HepG2 (cell line): ENCODE results near the gene ARPC1A. TPM values are rescaled to one million over a fixed set of nuclear protein-coding genes. Genes with fewer than 3 reads are reported as not detected.

Experiments
- DNMT1 ChIP-seq: sonication (generic); formaldehyde crosslinking; IDR thresholded peaks from 2 replicates; pipeline ENCODE4 v1.5.1; 2020; ENCODE audit warnings: mild to moderate bottlenecking, missing genetic modification reagents
- GTF3A ChIP-seq: sonication (generic); formaldehyde crosslinking; conservative IDR thresholded peaks from 2 replicates; pipeline ENCODE4 v1.4.0; 2020; ENCODE audit warnings: mild to moderate bottlenecking, missing genetic modification reagents
- JUNB ChIP-seq: sonication (generic); formaldehyde crosslinking; IDR thresholded peaks from 2 replicates; pipeline ENCODE4 v1.8.0; 2022; ENCODE audit warnings: missing genetic modification reagents, mild to moderate bottlenecking, borderline replicate concordance
- MZF1 ChIP-seq: sonication (generic); formaldehyde crosslinking; IDR thresholded peaks from 2 replicates; pipeline ENCODE4 v1.8.1; 2023; ENCODE audit warnings: mild to moderate bottlenecking, missing genetic modification reagents, borderline replicate concordance
- NFE2 ChIP-seq: sonication (generic); formaldehyde crosslinking; IDR thresholded peaks from 2 replicates; pipeline ENCODE4 v1.4.0; 2020; ENCODE audit warnings: missing genetic modification reagents
- PITX1 ChIP-seq: sonication (generic); formaldehyde crosslinking; IDR thresholded peaks from 2 replicates; pipeline ENCODE4 v1.5.1; 2020; ENCODE audit warnings: mild to moderate bottlenecking, missing genetic modification reagents
- RFXAP ChIP-seq: sonication (generic); formaldehyde crosslinking; IDR thresholded peaks from 2 replicates; pipeline ENCODE4 v1.4.0; 2020; ENCODE audit warnings: missing genetic modification reagents, borderline replicate concordance
- THAP7 ChIP-seq: sonication (generic); formaldehyde crosslinking; IDR thresholded peaks from 2 replicates; pipeline ENCODE4 v1.8.1; 2023; ENCODE audit warnings: mild to moderate bottlenecking, missing genetic modification reagents
- ZBTB34 ChIP-seq: sonication (generic); formaldehyde crosslinking; IDR thresholded peaks from 2 replicates; pipeline ENCODE4 v1.8.0; 2022; ENCODE audit warnings: mild to moderate bottlenecking, missing genetic modification reagents
- ZFP36 ChIP-seq: fragments of 150-350 bp; IDR thresholded peaks from 2 replicates; pipeline ENCODE4 v1.6.1; 2018; ENCODE audit warnings: borderline replicate concordance, low read length, low read depth; ENCODE audit not compliant: partially characterized antibody
- ZNF318 ChIP-seq: sonication (generic); formaldehyde crosslinking; IDR thresholded peaks from 2 replicates; pipeline ENCODE4 v1.4.0; 2020; ENCODE audit warnings: mild to moderate bottlenecking, missing genetic modification reagents
- ZNF609 ChIP-seq: sonication (generic); formaldehyde crosslinking; IDR thresholded peaks from 2 replicates; pipeline ENCODE4 v1.4.0; 2020; ENCODE audit warnings: mild to moderate bottlenecking, missing genetic modification reagents, borderline replicate concordance
- ZNF776 ChIP-seq: sonication (generic); formaldehyde crosslinking; IDR thresholded peaks from 2 replicates; pipeline ENCODE4 v1.4.0; 2020; ENCODE audit warnings: mild to moderate bottlenecking, missing genetic modification reagents
- polyA plus RNA-seq, 8 experiments: library from polyadenylated mRNA; depleted of rRNA in 3 of 8; stranded (reverse) in 7 of 8; unstranded in 1 of 8; fragments of >200 nt; fragmentation: Illumina TruSeq in 4 of 8; extraction: Trizol in 4 of 8; gene quantifications; 2 replicates each; pipeline versions ENCODE4 v1.2.1 to v1.2.3, GENCODE V29; 2011 to 2016; ENCODE audit warnings: low read depth in 4 of 8, missing spikeins in 1 of 8, mixed read lengths in 1 of 8; ENCODE audit not compliant: insufficient read depth in 1 of 8
- total RNA-seq, 5 experiments: library from RNA; depleted of rRNA; stranded (reverse); fragments of >200 nt; fragmentation: Illumina TruSeq; extraction: Trizol; gene quantifications; 2 replicates each; pipeline ENCODE4 v1.2.3, GENCODE V29; 2016; ENCODE audit warnings: low read depth in 1 of 5

The ARPC1A gene
- total and polyA plus RNA-seq, 2 of the 13 experiments (the other 11 are each of a cell fraction or from before 2014, with no cell fraction given) = 44.3 to 88.5 TPM

- 0 out of 2 replicates have a peak, but pooled peaks have one; percentile 56 for TF ChIP-seq ZNF776 (CRISPR knock-in tag)
- TF ChIP-seq DNMT1 (CRISPR knock-in tag) = peak; percentile 70; the same call in 1 of the 2 replicates
- no peak for TF ChIP-seq ZNF318 (CRISPR knock-in tag)
- no peak for TF ChIP-seq ZFP36
- no peak for TF ChIP-seq ZBTB34 (CRISPR knock-in tag)
- no peak for TF ChIP-seq GTF3A (CRISPR knock-in tag)
- no peak for TF ChIP-seq JUNB (CRISPR knock-in tag)
- no peak for TF ChIP-seq MZF1
- no peak for TF ChIP-seq RFXAP
- no peak for TF ChIP-seq NFE2 (CRISPR knock-in tag)
- TF ChIP-seq THAP7 (CRISPR knock-in tag) = no peak
- 0 out of 2 replicates have a peak, but pooled peaks have one; percentile 18 for TF ChIP-seq PITX1
- TF ChIP-seq ZNF609 (CRISPR knock-in tag) = no peak; the same call in 1 of the 2 replicates
Observed at GRCh38 chr7:99375070-99375807, 49.5 kb downstream of the ARPC1A start (continued).
